K562 (cell line): Measurements from ENCODE around the gene RPL19. TPM values are rescaled to one million over a fixed set of nuclear protein-coding genes. Genes with fewer than 3 reads are reported as not detected.

Experiments used
- CREB1 ChIP-seq, 2 experiments: sonication (generic) in 1 of 2; formaldehyde crosslinking in 1 of 2; IDR thresholded peaks; 2 replicates each; pipeline versions ENCODE4 v1.6.1 to v1.8.0; 2012 to 2022; ENCODE audit warnings: inconsistent platforms in 1 of 2, mild to moderate bottlenecking in 1 of 2, missing genetic modification reagents in 1 of 2, moderate library complexity in 1 of 2
- CTBP1 ChIP-seq: fragments of 450-650 bp; IDR thresholded peaks from 2 replicates; pipeline ENCODE4 v1.6.1; 2016; ENCODE audit warnings: borderline replicate concordance
- DPF2 ChIP-seq: fragments of 450-650 bp; IDR thresholded peaks from 2 replicates; pipeline ENCODE4 v1.6.1; 2016
- FOXJ3 ChIP-seq: sonication (generic); formaldehyde crosslinking; IDR thresholded peaks from 2 replicates; pipeline ENCODE4 v1.4.0; 2020; ENCODE audit warnings: mild to moderate bottlenecking, missing genetic modification reagents
- KAT2B ChIP-seq: IDR thresholded peaks from one replicate; pipeline ENCODE4 v1.6.1; 2012; ENCODE audit warnings: low read depth, mild to moderate bottlenecking, control low read depth, inconsistent platforms, low read length, moderate library complexity
- MCM2 ChIP-seq: fragments of 450-650 bp; IDR thresholded peaks from 2 replicates; pipeline ENCODE4 v1.6.1; 2017; ENCODE audit warnings: low read depth, mild to moderate bottlenecking
- MCM3 ChIP-seq: fragments of 450-650 bp; IDR thresholded peaks from 2 replicates; pipeline ENCODE4 v1.6.1; 2016
- MCM5 ChIP-seq: fragments of 450-650 bp; IDR thresholded peaks from 2 replicates; pipeline ENCODE4 v1.6.1; 2016; ENCODE audit warnings: low read depth
- MECOM ChIP-seq: fragments of 250-450 bp; sonication (Bioruptor Pico); IDR thresholded peaks from 2 replicates; pipeline ENCODE4 v1.8.0; 2022; ENCODE audit warnings: inconsistent platforms
- MED1 ChIP-seq: sonication (generic); formaldehyde crosslinking; IDR thresholded peaks from 2 replicates; pipeline ENCODE4 v1.8.1; 2023; ENCODE audit warnings: missing genetic modification reagents, borderline replicate concordance
- POLR2H ChIP-seq: IDR thresholded peaks from 2 replicates; pipeline ENCODE4 v1.6.1; 2016; ENCODE audit warnings: missing genetic modification characterization, low read depth, mild to moderate bottlenecking, control low read depth, missing compliant biosample characterization, moderate library complexity
- SIRT6 ChIP-seq: IDR thresholded peaks from one replicate; pipeline ENCODE4 v1.6.1; 2012; ENCODE audit warnings: low read depth, mild to moderate bottlenecking, control low read depth, inconsistent platforms, low read length, moderate library complexity
- SMAD1 ChIP-seq: fragments of 150-350 bp; IDR thresholded peaks from 2 replicates; pipeline ENCODE4 v1.6.1; 2014; ENCODE audit warnings: low read length, low read depth; ENCODE audit not compliant: partially characterized antibody
- TCF7 ChIP-seq: sonication (generic); IDR thresholded peaks from 2 replicates; pipeline ENCODE4 v1.6.1; 2016; ENCODE audit warnings: antibody characterized with exemption, borderline replicate concordance
- WHSC1 ChIP-seq: IDR thresholded peaks from one replicate; pipeline ENCODE4 v1.6.1; 2012; ENCODE audit warnings: low read length, control low read depth, inconsistent platforms
- ZBTB17 ChIP-seq: fragments of 450-650 bp; formaldehyde crosslinking; IDR thresholded peaks from 2 replicates; pipeline ENCODE4 v1.4.0; 2020; ENCODE audit warnings: mild to moderate bottlenecking
- ZC3H8 ChIP-seq: fragments of 450-650 bp; IDR thresholded peaks from 2 replicates; pipeline ENCODE4 v1.6.1; 2017
- ZNF263 ChIP-seq: sonication (generic); formaldehyde crosslinking; IDR thresholded peaks from 2 replicates; pipeline ENCODE4 v1.8.0; 2022; ENCODE audit warnings: mild to moderate bottlenecking, missing genetic modification reagents, borderline replicate concordance
- ZNF696 ChIP-seq: fragments of 250-450 bp; sonication (Bioruptor Pico); conservative IDR thresholded peaks from 2 replicates; pipeline ENCODE4 v1.4.0; 2020; ENCODE audit warnings: mild to moderate bottlenecking, moderate library complexity
- polyA plus RNA-seq, 8 experiments: library from polyadenylated mRNA; depleted of rRNA in 4 of 8; stranded (reverse) in 5 of 8; unstranded in 3 of 8; fragments of >200 nt; fragmentation: Nextera tagmentation in 2 of 8; fragmentation: Illumina TruSeq in 1 of 8; extraction: Ambion mirVana in 2 of 8; extraction: Trizol in 1 of 8; gene quantifications; 2 replicates each; pipeline versions ENCODE4 v1.2.1 to v1.2.3, GENCODE V29; 2011 to 2014; ENCODE audit warnings: inconsistent platforms in 1 of 8, missing spikeins in 1 of 8
- total RNA-seq, 7 experiments: library from RNA; depleted of rRNA in 6 of 7; stranded (reverse); fragments of >200 nt in 6 of 7; fragmentation: Illumina TruSeq in 2 of 7; extraction: Trizol in 2 of 7; gene quantifications; 2 replicates each; pipeline versions ENCODE4 v1.2.1 to v1.2.3, GENCODE V29; 2011 to 2021; ENCODE audit warnings: low replicate concordance in 1 of 7
- TF ChIP-seq, protein P1 (sequence below): fragments of 200-800 bp; sonication (Bioruptor generic); IDR thresholded peaks from 2 replicates; pipeline ENCODE4 v1.6.1; 2017; ENCODE audit warnings: missing genetic modification characterization, missing compliant biosample characterization
- TF ChIP-seq, protein P2 (sequence below): sonication (generic); formaldehyde crosslinking; IDR thresholded peaks from 2 replicates; pipeline ENCODE4 v1.9.0; 2022; ENCODE audit warnings: mild to moderate bottlenecking, missing genetic modification reagents
- TF ChIP-seq, protein P3 (sequence below): fragments of 250-450 bp; sonication (Bioruptor Pico); IDR thresholded peaks from 2 replicates; pipeline ENCODE4 v1.5.0; 2021; ENCODE audit warnings: mild to moderate bottlenecking, borderline replicate concordance
- TF ChIP-seq, protein P4 (sequence below): conservative IDR thresholded peaks from 2 replicates; pipeline ENCODE4 v1.6.1; 2011; ENCODE audit warnings: low read depth, mild to moderate bottlenecking, low read length; ENCODE audit not compliant: control insufficient read depth

The RPL19 gene
- total and polyA plus RNA-seq, 9 of the 15 experiments (the other 6 are each of a cell fraction or from before 2014, with no cell fraction given) = 2,263 to 4,614 (median 3,727) TPM

DNA sequence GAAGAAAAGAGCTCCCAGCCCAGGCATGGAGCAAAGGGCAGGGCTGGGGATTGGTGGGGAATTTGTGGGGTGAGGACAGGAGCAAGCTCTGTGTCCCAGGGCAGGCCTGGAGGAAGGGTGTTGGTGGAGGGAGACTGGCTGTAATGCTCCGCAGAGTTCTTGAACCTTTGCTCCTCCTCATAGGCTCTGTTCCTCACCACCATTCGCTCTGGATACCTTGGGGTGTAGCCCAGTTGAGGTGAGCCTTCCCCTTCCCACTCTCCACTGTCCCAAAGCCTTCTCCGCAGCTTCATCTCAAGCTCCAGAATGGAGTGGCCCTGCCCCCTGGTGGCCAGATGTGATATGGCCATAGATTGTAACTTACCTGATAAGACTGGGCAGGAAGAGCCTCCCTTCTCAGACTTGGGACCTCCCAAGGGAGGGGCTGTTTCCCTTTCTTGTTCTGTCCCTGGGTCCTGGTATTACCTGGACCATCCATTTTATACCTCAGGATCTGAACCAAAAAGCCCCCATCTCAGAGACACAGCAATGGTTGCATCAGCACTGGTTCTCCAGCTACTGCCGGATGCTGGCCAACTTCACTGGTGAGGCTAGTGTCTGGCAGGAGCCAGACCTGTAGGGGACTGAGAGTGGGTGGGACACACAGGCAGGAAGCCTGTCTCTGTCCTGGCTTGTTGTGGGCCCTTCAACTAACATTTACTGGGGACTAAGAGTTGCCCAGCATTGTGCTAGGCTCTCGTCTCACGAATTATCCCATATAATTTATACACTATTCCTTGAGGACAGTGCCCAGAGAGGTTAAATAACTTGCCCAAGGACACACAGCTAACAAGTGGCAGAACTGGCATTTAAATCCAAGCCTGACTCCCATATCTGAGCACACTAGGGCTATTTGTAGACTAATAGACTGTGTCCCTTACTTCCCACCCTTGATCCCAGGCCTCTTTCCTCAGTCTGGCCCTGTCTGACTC, 44.8 kb downstream of the RPL19 start (continued):
- TF ChIP-seq, protein P1, sequence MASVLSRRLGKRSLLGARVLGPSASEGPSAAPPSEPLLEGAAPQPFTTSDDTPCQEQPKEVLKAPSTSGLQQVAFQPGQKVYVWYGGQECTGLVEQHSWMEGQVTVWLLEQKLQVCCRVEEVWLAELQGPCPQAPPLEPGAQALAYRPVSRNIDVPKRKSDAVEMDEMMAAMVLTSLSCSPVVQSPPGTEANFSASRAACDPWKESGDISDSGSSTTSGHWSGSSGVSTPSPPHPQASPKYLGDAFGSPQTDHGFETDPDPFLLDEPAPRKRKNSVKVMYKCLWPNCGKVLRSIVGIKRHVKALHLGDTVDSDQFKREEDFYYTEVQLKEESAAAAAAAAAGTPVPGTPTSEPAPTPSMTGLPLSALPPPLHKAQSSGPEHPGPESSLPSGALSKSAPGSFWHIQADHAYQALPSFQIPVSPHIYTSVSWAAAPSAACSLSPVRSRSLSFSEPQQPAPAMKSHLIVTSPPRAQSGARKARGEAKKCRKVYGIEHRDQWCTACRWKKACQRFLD (CRISPR knock-in tag) = no peak
- TF ChIP-seq POLR2H (tag) (no peak), MCM2 (no peak), ZC3H8 (no peak), ZNF696 (CRISPR knock-in tag) (no peak), FOXJ3 (CRISPR knock-in tag) (no peak), SIRT6 (no peak), KAT2B (no peak), DPF2 (peak; percentile 36; the same call in 1 of the 2 replicates), CREB1 (IDR thresholded peaks at IDR 0.05) (no peak), CREB1 (CRISPR knock-in tag; IDR thresholded peaks at IDR 0.05) (no peak), MCM5 (no peak), MECOM (no peak), MCM3 (no peak), CTBP1 (peak; percentile 60; the same call in 1 of the 2 replicates), ZNF263 (CRISPR knock-in tag) (peak; percentile 15; the same call in 1 of the 2 replicates), WHSC1 (no peak), ZBTB17 (CRISPR knock-in tag) (no peak), SMAD1 (no peak), TCF7 (no peak), MED1 (CRISPR knock-in tag) (no peak)
- TF ChIP-seq, protein P2, sequence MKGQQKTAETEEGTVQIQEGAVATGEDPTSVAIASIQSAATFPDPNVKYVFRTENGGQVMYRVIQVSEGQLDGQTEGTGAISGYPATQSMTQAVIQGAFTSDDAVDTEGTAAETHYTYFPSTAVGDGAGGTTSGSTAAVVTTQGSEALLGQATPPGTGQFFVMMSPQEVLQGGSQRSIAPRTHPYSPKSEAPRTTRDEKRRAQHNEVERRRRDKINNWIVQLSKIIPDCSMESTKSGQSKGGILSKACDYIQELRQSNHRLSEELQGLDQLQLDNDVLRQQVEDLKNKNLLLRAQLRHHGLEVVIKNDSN = no peak
- TF ChIP-seq, protein P3, sequence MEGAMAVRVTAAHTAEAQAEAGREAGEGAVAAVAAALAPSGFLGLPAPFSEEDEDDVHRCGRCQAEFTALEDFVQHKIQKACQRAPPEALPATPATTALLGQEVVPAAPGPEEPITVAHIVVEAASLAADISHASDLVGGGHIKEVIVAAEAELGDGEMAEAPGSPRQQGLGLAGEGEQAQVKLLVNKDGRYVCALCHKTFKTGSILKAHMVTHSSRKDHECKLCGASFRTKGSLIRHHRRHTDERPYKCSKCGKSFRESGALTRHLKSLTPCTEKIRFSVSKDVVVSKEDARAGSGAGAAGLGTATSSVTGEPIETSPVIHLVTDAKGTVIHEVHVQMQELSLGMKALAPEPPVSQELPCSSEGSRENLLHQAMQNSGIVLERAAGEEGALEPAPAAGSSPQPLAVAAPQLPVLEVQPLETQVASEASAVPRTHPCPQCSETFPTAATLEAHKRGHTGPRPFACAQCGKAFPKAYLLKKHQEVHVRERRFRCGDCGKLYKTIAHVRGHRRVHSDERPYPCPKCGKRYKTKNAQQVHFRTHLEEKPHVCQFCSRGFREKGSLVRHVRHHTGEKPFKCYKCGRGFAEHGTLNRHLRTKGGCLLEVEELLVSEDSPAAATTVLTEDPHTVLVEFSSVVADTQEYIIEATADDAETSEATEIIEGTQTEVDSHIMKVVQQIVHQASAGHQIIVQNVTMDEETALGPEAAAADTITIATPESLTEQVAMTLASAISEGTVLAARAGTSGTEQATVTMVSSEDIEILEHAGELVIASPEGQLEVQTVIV (CRISPR knock-in tag) = no peak
- TF ChIP-seq, protein P4, sequence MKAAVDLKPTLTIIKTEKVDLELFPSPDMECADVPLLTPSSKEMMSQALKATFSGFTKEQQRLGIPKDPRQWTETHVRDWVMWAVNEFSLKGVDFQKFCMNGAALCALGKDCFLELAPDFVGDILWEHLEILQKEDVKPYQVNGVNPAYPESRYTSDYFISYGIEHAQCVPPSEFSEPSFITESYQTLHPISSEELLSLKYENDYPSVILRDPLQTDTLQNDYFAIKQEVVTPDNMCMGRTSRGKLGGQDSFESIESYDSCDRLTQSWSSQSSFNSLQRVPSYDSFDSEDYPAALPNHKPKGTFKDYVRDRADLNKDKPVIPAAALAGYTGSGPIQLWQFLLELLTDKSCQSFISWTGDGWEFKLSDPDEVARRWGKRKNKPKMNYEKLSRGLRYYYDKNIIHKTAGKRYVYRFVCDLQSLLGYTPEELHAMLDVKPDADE = no peak
